ENCODE data around the gene PIAS1. TPM values are rescaled to one million over a fixed set of nuclear protein-coding genes. Genes with fewer than 3 reads are reported as not detected.

PIAS1 gene
- total RNA-seq, 1 donor from 2014 or later = 12.0 TPM

DNA sequence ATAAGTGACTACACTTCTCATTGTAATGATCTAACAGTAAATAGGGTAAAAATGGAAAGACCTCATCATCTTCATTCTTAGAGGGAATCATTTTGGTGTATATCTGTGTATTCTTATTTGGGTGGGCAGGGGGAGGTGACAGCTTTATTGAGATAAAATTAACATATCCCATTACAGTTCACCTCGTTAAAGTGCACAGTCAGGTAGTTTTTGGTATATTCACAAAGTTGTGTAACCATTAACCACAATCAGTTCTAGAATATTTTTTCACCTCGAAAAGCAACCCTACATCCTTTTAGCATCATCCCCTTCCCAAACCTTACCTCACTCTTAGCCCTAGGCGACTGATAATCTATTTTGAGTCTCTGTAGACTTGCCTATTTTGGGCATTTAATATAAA, 8.1 kb downstream of the PIAS1 start:
- no peak overlapping the region for H3K4me3 ChIP-seq (ENCODE audit: low read depth, low read length)

DNA sequence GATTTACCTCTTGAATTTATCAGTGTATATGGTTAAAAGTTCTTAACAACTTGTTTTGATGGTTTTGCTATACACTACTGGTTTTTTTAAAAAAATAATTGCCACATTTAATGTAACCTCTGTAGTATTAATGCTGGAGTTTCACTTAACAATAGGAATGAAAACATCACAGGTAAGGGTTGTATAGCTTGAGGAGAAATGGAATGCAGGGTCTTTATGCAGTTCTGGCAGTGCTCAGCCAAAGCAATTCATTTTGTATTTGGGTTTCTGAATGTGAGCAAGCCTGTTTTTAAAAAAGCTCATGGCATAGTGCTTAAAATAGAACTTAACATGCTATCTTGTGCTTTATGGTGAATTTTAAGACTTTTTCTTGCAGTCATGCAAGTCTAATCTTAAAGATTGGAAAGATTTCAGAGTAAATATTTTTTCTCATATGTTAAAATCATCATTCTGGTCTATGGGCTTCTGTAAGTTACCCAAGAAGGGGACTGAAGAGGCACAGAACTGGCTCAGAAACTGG, 8.9 kb downstream of the PIAS1 start:
- TF ChIP-seq, protein P1, sequence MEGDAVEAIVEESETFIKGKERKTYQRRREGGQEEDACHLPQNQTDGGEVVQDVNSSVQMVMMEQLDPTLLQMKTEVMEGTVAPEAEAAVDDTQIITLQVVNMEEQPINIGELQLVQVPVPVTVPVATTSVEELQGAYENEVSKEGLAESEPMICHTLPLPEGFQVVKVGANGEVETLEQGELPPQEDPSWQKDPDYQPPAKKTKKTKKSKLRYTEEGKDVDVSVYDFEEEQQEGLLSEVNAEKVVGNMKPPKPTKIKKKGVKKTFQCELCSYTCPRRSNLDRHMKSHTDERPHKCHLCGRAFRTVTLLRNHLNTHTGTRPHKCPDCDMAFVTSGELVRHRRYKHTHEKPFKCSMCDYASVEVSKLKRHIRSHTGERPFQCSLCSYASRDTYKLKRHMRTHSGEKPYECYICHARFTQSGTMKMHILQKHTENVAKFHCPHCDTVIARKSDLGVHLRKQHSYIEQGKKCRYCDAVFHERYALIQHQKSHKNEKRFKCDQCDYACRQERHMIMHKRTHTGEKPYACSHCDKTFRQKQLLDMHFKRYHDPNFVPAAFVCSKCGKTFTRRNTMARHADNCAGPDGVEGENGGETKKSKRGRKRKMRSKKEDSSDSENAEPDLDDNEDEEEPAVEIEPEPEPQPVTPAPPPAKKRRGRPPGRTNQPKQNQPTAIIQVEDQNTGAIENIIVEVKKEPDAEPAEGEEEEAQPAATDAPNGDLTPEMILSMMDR (conservative IDR thresholded peaks at IDR 0.05; ENCODE audit: low read depth, low read length) = no peak
- no peak for DNase-seq (ENCODE audit: low read depth)
- no peak overlapping the region for H3K4me3 ChIP-seq (ENCODE audit: low read depth, low read length)

More for the DNA sequence above, 8.1 kb downstream of the PIAS1 start:
- DNase-seq (ENCODE audit: low read depth) = no peak
- TF ChIP-seq, protein P1 (conservative IDR thresholded peaks at IDR 0.05; ENCODE audit: low read depth, low read length) = no peak

DNA sequence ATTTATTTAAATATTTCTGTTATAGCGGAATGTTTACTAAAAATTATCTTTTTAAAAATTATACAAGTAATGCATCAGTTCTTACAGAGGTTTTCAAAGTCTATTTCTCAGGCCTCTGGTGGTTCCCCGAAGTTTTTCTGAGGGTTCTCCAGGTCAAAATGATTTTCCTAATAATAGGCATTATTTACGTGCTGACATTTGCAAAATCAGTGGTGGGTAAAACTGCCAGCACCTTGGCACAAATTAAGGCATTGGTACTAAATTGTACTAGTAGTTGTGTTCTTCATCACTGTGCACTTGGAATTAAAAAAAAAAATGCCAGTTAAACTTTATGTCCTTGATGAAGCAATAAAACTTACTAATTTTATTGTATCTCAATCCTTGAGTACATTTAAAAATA, 9.5 kb downstream of the PIAS1 start:
- no peak for DNase-seq (ENCODE audit: low read depth)
- H3K4me3 ChIP-seq (ENCODE audit: low read depth, low read length) = no peak overlapping the region

DNA sequence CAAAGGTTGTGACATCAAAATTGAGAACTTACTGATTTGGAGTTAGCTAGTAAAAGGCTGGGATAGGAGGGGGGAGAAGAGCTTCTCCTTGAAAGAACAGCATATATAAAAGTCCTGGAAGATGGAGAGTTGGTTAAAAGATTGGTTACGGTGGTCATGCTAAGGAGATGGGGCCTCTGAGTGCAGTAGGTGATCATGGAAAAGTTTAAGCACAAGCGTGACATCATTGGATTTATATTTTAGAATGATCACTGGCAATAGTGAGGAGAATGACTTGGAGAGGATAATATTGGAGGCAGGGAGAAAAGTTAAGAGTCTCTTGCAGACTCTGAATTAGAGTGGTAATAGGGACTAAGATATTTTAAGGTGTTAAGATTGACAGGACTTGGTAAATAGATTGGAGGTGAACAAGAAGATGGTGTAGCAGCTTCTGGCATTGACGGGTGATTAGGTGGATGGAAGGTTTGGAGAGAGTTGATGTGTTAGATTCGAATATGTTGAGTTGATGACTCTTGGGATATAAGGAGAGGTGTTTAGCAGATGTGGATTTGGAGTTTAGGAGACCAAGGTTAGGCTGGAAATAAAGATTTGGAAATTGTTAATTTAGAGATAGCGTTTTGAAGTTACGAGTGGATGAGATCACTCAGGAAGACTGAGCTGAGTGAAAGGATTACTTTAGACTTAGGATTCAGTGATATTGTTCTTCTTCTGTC, 19.6 kb downstream of the PIAS1 start:
- TF ChIP-seq, protein P1 (conservative IDR thresholded peaks at IDR 0.05; ENCODE audit: low read depth, low read length) = no peak
- H3K4me3 ChIP-seq (ENCODE audit: low read depth, low read length) = no peak overlapping the region
- no peak for DNase-seq (ENCODE audit: low read depth)

More for the DNA sequence above, 9.5 kb downstream of the PIAS1 start:
- TF ChIP-seq, protein P1 (conservative IDR thresholded peaks at IDR 0.05; ENCODE audit: low read depth, low read length) = no peak

DNA sequence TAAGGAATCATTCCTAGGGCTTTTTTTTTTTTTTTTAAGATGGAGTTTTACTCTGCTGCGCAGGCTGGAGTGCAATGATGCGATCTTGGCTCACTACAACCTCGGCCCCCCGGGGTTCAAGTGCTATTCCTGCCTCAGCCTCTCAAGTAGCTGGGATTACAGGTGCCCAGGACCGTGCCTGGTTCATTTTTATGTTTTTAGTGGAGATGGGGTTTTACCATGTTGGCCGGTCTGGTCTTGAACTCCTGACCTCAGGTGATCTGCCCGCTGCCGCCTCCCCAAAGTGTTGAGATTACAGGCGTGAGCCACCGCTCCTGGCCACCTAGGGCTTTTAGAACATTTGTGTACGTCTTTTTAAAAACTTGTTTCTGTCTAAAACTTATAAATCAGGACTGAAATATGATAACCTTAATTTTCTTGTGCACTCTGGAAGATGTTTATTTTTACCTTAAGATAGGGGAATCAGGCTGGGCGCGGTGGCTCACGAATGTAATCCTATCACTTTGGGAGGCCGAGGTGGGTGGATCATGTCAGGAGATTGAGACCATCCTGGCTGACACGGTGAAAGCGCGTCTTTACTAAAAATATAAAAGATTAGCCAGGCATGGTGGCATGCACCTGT, 21.8 kb downstream of the PIAS1 start:
- TF ChIP-seq, protein P1 (conservative IDR thresholded peaks at IDR 0.05; ENCODE audit: low read depth, low read length) = no peak
- DNase-seq (ENCODE audit: low read depth) = no peak
- H3K4me3 ChIP-seq (ENCODE audit: low read depth, low read length) = no peak overlapping the region

DNA sequence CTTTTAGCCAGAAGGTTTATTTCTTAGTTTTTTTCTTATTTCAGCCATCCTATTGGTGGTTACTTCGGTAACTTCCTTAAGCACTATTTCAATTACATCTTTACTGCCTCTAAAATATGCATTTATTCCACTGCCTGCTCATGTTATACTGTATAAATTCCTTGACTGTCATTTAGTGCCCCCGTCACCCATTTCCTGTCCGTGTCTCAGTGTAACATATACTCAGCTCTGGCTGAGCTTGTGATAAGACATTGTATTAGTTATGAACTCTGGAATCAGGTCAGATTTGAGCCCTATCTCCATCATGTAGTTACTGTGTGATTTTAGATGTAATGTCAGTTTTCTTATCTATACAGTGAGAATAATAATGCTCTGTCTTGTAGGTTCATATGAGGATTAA, 24.2 kb downstream of the PIAS1 start:
- H3K4me3 ChIP-seq (ENCODE audit: low read depth, low read length) = no peak overlapping the region
- TF ChIP-seq, protein P1 (conservative IDR thresholded peaks at IDR 0.05; ENCODE audit: low read depth, low read length) = no peak
- no peak for DNase-seq (ENCODE audit: low read depth)
